AG09309 (cell line): ENCODE measurements around the gene RINT1.

Source experiments
- DNase-seq: peaks from one replicate; pipeline ENCODE4 v3.0.0-alpha.2; 2010; ENCODE audit warnings: low read depth
- H3K4me3 ChIP-seq: 2 replicates; pipeline ENCODE4 v1.5.1; 2011; ENCODE audit warnings: mild to moderate bottlenecking, low read depth, low read length, moderate library complexity; ENCODE audit not compliant: control insufficient read depth
- TF ChIP-seq, protein P1 (sequence below): IDR thresholded peaks from 2 replicates; pipeline ENCODE4 v1.5.1; 2011; ENCODE audit warnings: mild to moderate bottlenecking, low read depth, low read length, inconsistent platforms; ENCODE audit not compliant: insufficient read depth, control insufficient read depth; ENCODE audit errors: missing control alignments

Gene RINT1

DNA sequence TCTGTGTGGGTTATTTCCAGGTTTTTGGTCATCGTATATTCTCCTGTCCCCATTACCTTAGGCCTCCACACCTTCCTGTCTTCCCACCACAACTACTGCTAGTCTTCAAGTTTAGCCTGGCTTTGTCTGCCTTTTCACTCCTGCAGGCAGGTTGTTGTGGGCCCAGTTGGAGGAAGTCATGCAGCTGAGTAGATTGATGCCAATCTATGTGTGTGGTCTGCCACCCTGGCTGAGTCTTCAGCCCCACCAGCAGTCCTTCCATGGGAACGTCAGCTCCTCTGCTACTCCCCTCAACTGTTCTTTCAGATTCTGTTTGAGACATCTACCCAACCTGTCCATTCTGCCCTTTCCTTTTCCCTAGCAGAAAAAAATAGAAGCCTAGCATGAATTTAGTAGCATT is 6.3 kb downstream of the RINT1 start:
- no peak overlapping the region for H3K4me3 ChIP-seq
- no peak for DNase-seq
- TF ChIP-seq, protein P1, sequence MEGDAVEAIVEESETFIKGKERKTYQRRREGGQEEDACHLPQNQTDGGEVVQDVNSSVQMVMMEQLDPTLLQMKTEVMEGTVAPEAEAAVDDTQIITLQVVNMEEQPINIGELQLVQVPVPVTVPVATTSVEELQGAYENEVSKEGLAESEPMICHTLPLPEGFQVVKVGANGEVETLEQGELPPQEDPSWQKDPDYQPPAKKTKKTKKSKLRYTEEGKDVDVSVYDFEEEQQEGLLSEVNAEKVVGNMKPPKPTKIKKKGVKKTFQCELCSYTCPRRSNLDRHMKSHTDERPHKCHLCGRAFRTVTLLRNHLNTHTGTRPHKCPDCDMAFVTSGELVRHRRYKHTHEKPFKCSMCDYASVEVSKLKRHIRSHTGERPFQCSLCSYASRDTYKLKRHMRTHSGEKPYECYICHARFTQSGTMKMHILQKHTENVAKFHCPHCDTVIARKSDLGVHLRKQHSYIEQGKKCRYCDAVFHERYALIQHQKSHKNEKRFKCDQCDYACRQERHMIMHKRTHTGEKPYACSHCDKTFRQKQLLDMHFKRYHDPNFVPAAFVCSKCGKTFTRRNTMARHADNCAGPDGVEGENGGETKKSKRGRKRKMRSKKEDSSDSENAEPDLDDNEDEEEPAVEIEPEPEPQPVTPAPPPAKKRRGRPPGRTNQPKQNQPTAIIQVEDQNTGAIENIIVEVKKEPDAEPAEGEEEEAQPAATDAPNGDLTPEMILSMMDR = no peak

DNA sequence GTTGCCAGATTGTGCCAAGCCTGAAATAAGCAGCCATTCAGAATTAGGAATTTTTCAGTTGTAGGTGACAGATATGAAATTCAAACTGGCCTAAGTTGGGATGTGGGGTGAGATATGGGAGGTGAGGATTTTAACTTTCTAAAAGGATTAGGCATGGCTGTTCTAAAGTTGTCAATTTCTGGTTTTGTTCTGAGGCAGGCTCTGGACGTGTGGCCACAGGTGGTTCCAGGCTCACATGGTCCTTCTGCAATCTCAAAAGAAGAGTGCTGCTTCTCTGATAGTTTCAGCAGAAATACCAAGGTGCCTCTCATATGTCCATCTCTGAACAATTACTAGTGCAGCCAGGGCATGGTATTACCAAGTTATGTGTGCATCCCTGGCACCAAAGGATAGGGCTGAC is 27.9 kb downstream of the RINT1 start:
- no peak for DNase-seq
- TF ChIP-seq, protein P1 = no peak
- H3K4me3 ChIP-seq = no peak overlapping the region

DNA sequence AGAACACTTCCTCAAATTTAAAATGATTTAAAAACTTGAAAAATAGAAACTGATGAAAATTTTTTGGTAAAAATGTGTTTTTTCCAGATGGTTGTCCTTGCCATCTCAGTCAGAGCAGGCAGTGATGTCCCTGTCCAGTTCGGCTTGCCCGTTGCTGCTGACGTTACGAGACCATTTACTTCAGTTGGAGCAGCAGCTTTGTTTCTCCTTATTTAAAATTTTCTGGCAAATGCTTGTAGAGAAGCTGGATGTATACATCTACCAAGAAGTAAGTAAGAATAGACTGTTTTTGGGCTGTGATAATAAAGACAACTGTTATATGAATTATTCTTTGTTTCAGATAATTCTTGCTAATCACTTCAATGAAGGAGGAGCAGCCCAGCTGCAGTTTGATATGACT is 33.2 kb downstream of the RINT1 start:
- TF ChIP-seq, protein P1 = no peak
- H3K4me3 ChIP-seq = no peak overlapping the region
- no peak for DNase-seq

DNA sequence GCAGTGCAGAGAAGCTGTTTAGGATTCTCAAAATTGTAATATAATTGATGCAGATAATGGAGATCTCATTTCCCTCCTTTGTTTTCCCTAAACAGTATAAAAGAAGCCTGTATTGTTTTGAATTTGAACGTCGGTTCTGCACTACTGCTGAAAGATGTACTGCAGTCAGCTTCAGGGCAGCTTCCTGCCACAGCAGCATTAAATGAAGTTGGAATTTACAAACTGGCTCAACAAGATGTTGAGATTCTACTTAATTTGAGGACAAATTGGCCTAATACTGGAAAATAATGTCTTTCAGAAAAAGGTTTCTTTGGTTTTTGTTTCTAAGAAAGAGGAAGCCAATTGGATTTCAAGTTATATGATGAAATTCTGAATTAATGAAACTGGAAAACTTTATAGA is 35.0 kb downstream of the RINT1 start:
- DNase-seq = no peak
- H3K4me3 ChIP-seq = no peak overlapping the region
- TF ChIP-seq, protein P1 = no peak

DNA sequence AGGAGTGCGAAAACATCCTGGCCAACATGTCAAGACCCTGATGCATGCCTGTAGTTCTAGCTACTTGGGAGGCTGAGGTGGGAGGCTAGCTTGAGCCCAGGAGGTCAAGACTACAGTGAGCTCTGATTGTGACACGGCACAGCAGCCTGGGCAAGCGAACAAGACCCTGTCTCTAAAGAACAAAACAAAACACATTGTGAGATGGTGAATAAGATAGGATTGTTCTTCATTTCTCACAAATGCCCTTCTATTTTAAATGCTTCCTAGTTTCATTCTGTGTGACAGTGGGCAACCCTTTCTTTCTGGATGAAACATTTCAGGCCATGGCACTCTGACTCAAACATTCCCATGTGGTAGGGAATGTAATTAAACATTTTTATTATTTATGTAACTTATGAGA is 35.8 kb downstream of the RINT1 start:
- no peak overlapping the region for H3K4me3 ChIP-seq
- TF ChIP-seq, protein P1 = no peak
- DNase-seq = no peak

DNA sequence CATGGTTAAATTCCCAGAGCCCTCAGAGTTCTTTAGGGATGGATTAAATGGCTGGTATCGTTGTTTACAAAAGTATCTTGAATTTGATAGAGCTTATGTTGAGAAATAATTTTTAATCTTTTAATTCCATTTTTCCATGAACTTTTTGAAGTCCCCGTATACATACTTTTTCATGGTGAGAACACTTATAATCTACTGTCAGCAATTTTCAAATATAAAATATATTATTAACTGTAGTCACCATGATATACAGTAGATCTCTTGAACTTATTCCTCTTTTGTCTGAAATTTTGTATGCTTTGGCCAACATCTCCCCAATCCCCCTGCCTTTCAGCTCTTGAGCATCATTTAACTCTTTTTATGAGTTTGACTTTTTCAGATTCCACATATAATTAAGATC is 39.9 kb downstream of the RINT1 start:
- TF ChIP-seq, protein P1 = no peak
- DNase-seq = no peak

DNA sequence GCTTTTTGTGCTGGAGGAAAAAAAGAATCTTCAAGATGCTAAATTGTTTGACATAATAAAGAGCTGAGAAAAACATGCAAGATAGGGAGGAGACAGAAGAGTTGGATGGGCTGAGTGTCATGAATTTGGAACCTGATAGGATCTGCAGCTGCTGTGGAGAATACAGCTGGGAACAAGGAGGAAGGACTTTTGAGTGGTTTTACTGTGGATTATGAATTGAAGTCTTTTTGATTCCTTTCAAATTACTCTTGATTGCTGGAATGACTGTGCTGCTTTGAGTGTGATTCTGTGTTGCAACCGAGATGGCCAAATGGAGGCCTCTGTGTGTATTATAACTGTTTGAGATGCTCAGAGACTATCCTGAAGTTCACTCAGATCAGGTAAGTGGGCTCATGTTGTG is 45.2 kb downstream of the RINT1 start:
- no peak for DNase-seq
- no peak overlapping the region for H3K4me3 ChIP-seq
- TF ChIP-seq, protein P1 = no peak

More for the DNA sequence above, 39.9 kb downstream of the RINT1 start:
- H3K4me3 ChIP-seq = no peak overlapping the region
